ENCODE measurements around the gene CBR1. TPM values are rescaled to one million over a fixed set of nuclear protein-coding genes. Genes with fewer than 3 reads are reported as not detected.

CBR1 gene
- total and polyA plus RNA-seq, 5 experiments from 2014 or later = 23.9 to 59.9 (median 36.3) TPM

DNA sequence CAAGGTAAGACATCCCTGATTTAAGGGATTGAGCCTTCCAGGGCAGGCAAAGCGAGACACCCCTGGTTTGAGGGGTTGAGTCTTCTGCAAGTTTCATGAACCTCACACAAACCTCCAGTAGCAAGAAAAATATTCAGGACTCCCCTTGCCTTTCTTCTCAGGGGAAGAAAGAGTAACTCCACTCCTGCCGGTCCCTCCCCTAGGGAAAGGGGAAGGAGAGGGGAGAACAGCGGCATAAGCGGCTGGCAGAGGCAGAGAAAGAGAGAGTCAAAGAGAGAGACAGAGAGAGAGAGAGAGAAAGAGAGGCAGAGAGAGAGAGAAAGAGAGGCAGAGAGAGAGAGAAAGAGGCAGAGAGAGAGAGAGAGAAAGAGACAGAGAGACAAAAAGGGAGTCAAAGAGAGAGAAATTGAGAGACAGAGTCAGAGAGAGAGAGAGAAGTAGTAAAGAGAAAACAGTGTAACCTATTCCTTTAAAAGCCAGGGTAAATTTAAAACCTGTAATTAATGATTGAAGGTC lies 35.6 kb downstream of the CBR1 start:
- H3K9me3 Mint-ChIP-seq = no peaks in the 10 kb centered on the region
- H3K36me3 Mint-ChIP-seq = no peaks in the 10 kb centered on the region
- H3K4me3 Mint-ChIP-seq = no peak overlapping the region
- POLR2A ChIA-PET = interaction anchor here (1.0 kb wide), 1 partner anchor 46 kb away, joined by 5 read pairs; no protein-coding TSS in a partner anchor
- peak overlapping the region in 1 of 10 donors; percentile 40 for H3K27ac Mint-ChIP-seq
- H3K4me1 Mint-ChIP-seq = peaks cover 8 to 11% (median 10%) of the 10 kb centered on the region in 4 donors
- DNase-seq = no peak
- ATAC-seq = no peak
- peaks cover 6 to 31% (median 11%) of the 10 kb centered on the region in 5 donors for H3K27me3 Mint-ChIP-seq

DNA sequence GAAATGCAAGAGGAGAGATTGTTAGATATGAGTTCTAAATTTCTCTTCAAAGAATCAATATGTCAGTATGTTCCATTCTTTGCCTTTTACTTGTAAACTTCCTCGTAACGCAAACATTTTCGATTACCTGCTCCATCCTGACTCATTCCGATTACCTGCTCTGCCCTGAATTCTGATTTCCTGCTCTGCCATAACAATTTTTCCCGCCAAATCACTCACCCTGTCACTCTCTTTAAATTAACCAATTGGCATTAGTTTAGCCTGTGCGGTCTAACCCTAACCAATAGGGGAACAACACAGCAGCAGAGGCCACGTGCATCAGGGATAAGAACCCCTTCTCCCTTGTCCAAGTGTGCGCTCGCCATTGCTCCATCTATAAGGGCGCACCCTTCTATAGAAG lies 40.0 kb downstream of the CBR1 start:
- Mint-ChIP-seq H3K27ac (no peak overlapping the region), H3K9me3 (no peaks in the 10 kb centered on the region), H3K36me3 (no peaks in the 10 kb centered on the region), H3K4me1 (peaks cover 11 to 27% (median 24%) of the 10 kb centered on the region in 4 donors), H3K4me3 (no peak overlapping the region), H3K27me3 (peaks cover 0 to 21% (median 9%) of the 10 kb centered on the region in 5 donors)
- ATAC-seq (no peak), DNase-seq (no peak)
- POLR2A ChIA-PET = no interaction called here

- DNase-seq = no peak
- no peak overlapping the region for H3K4me3 Mint-ChIP-seq
- no peaks in the 10 kb centered on the region for H3K36me3 Mint-ChIP-seq
- POLR2A ChIA-PET = no interaction called here
- H3K9me3 Mint-ChIP-seq = no peaks in the 10 kb centered on the region
- peaks cover 0 to 10% (median 0%) of the 10 kb centered on the region in 5 donors for H3K27me3 Mint-ChIP-seq
- ATAC-seq = no peak
- H3K4me1 Mint-ChIP-seq = peaks cover 10 to 35% (median 32%) of the 10 kb centered on the region in 4 donors
- H3K27ac Mint-ChIP-seq = peak overlapping the region in 1 of 10 donors; percentile 67
These were observed 41.4 kb downstream of the CBR1 start for GRCh38 chr21:36111238-36111637.

DNA sequence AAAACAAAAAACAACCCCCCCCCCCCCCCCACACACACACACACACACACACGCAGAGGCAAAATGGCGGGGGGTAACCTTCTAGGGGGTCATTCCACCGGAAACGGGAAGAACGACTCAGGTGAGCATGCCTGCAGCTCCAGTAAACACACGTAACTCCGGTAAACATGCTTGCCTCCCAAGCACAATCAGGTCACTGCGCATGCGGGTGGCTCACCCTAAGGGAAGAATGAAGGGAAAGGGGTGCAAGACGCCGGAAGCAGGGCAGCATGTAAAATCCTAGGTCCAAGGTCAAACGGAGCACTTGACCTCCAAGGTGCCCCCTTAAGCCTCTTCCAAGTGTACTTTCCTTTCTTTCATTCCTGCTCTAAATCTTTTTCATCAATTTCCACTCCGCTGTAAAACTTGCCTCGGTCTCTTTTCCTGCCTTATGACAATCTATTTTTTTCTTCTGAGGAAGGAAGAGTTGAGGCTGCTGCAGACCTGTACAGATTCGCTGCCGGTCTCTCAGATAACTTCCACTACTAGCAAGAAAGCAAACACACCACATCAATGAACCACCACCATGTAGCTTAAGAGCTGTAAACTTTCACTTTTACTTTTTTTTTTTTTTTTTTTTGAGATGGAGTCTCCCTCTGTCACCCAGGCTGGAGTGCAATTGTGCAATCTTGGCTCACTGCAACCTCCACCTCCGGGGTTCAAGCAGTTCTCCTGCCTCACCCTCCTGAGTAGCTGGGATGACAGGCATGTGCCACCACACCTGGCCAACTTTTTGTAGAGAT lies 44.0 kb downstream of the CBR1 start:
- ATAC-seq = peak; percentile 88 to 93
- no peaks in the 10 kb centered on the region for H3K36me3 Mint-ChIP-seq
- peak overlapping the region; percentile 77 to 95 (median 88) for H3K4me3 Mint-ChIP-seq
- H3K9me3 Mint-ChIP-seq = no peaks in the 10 kb centered on the region
- peaks cover 0 to 2% (median 0%) of the 10 kb centered on the region in 5 donors for H3K27me3 Mint-ChIP-seq
- DNase-seq = peak; percentile 30 to 87 (median 70)
- H3K4me1 Mint-ChIP-seq = peaks cover 10 to 37% (median 34%) of the 10 kb centered on the region in 4 donors
- peak overlapping the region; percentile 81 to 97 (median 92) for H3K27ac Mint-ChIP-seq
- POLR2A ChIA-PET = interaction anchor here (0.5 to 1.8 kb wide), 12 partner anchors 10 to 690 kb away, joined by 3 to 9 read pairs (median 5); partner anchors contain the start of genes CBR1, MORC3 and SETD4

GRCh38 chr21:36115138-36115730 lies 45.4 kb downstream of the CBR1 start:
- peaks cover 10 to 38% (median 34%) of the 10 kb centered on the region in 4 donors for H3K4me1 Mint-ChIP-seq
- ATAC-seq (no peak), DNase-seq (peak in 1 of 10 donors; percentile 10)
- H3K36me3 Mint-ChIP-seq = no peaks in the 10 kb centered on the region
- peak overlapping the region in 9 of 10 donors; percentile 20 to 91 (median 87) for H3K4me3 Mint-ChIP-seq
- no peaks in the 10 kb centered on the region for H3K27me3 Mint-ChIP-seq
- peak overlapping the region; percentile 81 to 97 (median 92) for H3K27ac Mint-ChIP-seq
- POLR2A ChIA-PET = interaction anchor here (0.6 to 1.8 kb wide), 3 partner anchors 20 to 1155 kb away, joined by 3 to 5 read pairs (median 4); no protein-coding TSS in a partner anchor
- no peaks in the 10 kb centered on the region for H3K9me3 Mint-ChIP-seq

GRCh38 chr21:36117286-36117741 lies 47.5 kb downstream of the CBR1 start:
- DNase-seq = no peak
- Mint-ChIP-seq H3K4me1 (peaks cover 10 to 39% (median 32%) of the 10 kb centered on the region in 4 donors), H3K36me3 (peaks cover 0 to 3% (median 0%) of the 10 kb centered on the region in 3 donors), H3K27me3 (peaks cover 0 to 3% (median 0%) of the 10 kb centered on the region in 5 donors), H3K4me3 (peak overlapping the region in 1 of 10 donors; percentile 26), H3K9me3 (no peaks in the 10 kb centered on the region), H3K27ac (no peak overlapping the region)
- POLR2A ChIA-PET = no interaction called here
- no peak for ATAC-seq

DNA sequence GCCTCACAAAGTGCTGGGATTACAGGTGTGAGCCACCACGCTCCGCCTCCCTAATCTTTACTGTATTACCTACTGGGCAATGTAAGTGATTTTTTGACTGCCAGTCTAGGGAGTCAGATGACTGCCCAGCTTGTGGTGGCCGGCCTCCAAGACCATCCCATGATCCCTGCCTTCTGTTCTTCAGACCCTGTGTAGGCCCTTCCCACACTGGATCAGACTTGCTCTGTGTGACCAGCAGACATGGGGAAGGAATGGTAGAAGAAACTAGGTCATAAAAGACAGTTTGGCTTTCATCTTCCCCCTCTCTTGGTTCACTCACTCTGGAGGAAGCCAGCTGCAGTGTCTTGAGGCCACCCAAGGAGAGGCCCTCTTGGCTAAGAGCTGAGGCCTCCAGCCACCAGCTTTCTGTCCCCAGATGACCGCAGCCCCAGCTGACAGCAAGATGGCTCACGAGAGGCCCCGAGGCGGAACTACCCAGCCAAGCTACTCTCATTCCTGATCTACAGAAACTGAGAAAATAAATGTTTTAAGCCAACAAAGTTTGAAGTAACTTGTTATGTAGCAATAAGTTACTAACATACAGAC lies 50.6 kb downstream of the CBR1 start:
- POLR2A ChIA-PET = no interaction called here
- ATAC-seq (no peak), DNase-seq (no peak)
- no peak overlapping the region for H3K27ac Mint-ChIP-seq
- peaks cover 0 to 3% (median 0%) of the 10 kb centered on the region in 3 donors for H3K36me3 Mint-ChIP-seq
- H3K4me1 Mint-ChIP-seq = peaks cover 3 to 20% (median 8%) of the 10 kb centered on the region in 4 donors
- no peaks in the 10 kb centered on the region for H3K9me3 Mint-ChIP-seq
- no peak overlapping the region for H3K4me3 Mint-ChIP-seq
- peaks cover 0 to 3% (median 0%) of the 10 kb centered on the region in 5 donors for H3K27me3 Mint-ChIP-seq

Other genes starting within 250 kb of the CBR1 start
- gene SETD4, start 9.5 kb upstream of the CBR1 start, total RNA-seq = 10 to 100 TPM; 25.4 to 31.7 TPM
- gene SETD4, start 9.5 kb upstream of the CBR1 start, polyA plus RNA-seq = 1 to 10 TPM; 6.5 to 9.8 (median 9.6) TPM
- gene CBR3, start 65.1 kb downstream of the CBR1 start, total RNA-seq = 1 to 10 TPM; 4.6 to 5.3 TPM
- gene CBR3, start 65.1 kb downstream of the CBR1 start, polyA plus RNA-seq = 10 to 100 TPM in 1 of 3 donors, 1 to 10 TPM in 2; 5.4 to 11.6 (median 8.0) TPM
- gene DOP1B, start 86.8 kb downstream of the CBR1 start, total RNA-seq = 10 to 100 TPM; 15.4 to 15.8 TPM
- gene DOP1B, start 86.8 kb downstream of the CBR1 start, polyA plus RNA-seq = 1 to 10 TPM; 4.6 to 8.4 (median 5.0) TPM